Suppressor macrophage (primary cell): ENCODE data around the gene SLIT3.
A peak's percentile ranks its signal among the peaks of the same experiment; 100 is the strongest.

Experiments used
- DNase-seq, 4 experiments: peaks; one replicate each; pipeline ENCODE4 v3.0.0-alpha.2; 2020 to 2022

Gene SLIT3

GRCh38 chr5:169067751-169068173 lies 233.2 kb downstream of the SLIT3 start:
- no peak for DNase-seq

- DNase-seq = no peak
These were observed 235.5 kb downstream of the SLIT3 start for GRCh38 chr5:169065400-169065799.

GRCh38 chr5:169064093-169064492 lies 236.8 kb downstream of the SLIT3 start:
- no peak for DNase-seq

DNA sequence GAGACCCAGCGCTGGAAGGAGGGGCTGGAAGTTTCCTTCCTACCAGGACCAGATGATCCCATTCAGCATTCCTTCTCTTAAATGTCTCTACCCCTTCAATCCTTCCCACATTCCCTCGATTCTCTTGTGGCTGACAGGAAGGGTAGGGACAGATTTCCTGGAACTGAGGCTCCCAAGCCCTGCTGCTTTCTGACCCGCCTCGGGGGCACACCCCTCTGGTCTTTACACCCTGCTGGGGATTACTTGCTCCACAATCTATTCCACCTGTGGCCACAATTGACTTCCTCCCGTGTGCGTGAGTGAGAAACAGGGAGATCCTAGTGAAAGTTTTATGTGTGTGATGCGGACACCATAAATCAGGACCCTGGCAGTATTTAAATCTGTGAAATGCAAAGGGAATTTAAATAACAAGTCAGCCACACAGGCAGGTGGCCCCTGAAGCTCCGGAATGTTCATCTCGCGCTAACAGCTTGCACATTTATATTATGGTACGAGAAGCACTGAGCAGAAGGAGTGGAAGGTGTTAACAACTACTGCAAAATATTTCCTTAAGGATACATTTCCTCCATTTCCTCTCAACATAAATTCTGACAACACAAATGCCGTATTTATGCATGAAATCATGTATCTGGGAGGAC lies 237.5 kb downstream of the SLIT3 start:
- DNase-seq = no peak

DNA sequence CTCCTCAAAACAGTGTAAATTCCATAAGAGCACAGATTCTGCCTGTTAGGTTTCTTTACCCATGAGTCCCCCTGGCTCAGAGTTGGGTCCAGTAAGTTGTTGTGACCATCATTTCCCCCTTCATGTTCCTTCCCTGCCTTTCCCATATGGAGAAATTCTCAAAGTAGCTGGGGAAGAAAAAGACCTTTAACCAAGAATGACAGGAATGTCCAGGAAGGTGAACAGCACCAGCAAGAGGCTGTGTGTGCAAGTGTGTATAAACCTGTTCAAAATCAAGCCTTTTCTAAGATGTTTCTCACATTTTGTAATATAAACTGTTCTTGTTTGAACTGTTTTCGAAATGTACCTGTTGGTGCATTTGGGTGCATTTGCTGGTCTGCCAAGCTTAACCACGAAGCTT lies 238.2 kb downstream of the SLIT3 start:
- no peak for DNase-seq

- DNase-seq = no peak
These were observed 246.4 kb downstream of the SLIT3 start for GRCh38 chr5:169054506-169054905.

DNA sequence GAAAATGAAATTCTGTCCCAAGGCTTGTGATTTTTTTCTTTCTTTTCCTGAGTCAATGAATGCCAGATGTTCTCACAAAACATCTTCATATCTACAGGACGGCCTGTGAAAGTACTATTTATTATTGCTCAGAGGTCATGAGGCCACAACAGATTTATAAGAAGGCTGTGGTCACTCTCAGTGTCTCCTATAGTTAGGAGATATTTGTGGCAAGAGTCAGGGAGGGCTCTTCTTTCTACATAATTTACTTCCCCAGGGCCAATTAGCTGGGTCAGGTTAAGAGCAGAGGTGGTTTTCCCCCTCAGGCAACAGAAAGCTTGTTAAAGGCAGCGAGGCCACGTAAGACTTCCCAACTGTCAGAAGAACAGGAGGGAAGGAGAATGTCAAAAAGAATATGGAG lies 248.7 kb downstream of the SLIT3 start:
- no peak for DNase-seq

DNA sequence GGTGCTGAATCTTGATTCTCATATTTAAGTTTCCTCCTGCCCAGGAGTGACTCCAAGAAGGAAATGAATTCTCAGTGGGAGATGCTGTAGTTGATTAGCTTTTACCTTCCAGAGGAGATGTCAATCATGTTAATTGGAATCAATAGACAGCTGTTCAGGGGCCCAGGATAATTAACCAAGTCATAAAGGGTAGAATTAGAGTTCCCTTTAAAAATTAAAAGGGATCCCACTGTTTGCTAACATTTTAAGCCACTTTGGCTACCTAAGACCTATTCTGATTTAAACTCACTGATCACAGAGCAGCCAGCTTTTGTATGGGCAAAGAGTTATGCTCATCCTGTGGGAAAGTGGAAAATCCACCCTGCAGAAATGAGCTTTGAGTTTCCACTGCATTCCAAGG lies 249.6 kb downstream of the SLIT3 start:
- no peak for DNase-seq

DNA sequence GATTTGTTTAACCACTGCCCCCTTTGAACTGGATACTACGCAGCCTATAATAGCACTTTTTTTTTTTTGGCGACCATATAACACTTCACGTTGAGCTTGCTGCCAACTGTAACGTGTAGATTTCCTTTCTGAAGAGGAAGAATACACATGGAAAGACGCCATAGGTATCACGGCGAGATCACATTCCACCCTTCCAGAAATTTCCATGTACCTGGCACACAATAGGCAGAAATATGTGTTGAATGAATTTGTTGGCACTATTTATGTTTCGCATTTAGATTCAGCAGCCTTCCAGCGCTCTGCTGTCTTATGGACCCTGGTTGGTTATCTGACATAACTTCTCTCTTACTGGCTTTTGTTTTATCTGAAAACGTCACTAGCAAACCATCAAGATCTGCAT lies 250.3 kb downstream of the SLIT3 start:
- DNase-seq = no peak

- DNase-seq = no peak
These were observed 250.8 kb downstream of the SLIT3 start for GRCh38 chr5:169050146-169050571.

DNA sequence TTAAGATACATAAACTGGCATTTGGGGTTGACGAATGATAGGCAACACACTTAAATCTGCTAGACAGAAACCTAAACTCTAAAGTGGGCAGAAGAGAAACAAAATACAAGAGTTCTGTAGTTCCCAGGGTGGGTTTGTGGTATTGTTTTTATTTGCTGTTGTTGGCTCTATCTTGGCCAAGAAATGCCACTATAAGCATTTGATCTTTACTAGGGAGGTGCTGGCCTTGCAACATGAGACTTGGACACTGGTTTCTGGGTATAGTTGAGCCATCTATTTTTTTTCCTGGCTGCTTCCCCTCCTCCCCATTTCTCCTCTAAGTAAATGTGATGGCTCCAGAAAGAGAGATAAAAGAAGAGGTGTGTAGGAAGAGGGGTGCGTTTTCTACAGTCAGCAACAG lies 251.2 kb downstream of the SLIT3 start:
- DNase-seq = no peak

DNA sequence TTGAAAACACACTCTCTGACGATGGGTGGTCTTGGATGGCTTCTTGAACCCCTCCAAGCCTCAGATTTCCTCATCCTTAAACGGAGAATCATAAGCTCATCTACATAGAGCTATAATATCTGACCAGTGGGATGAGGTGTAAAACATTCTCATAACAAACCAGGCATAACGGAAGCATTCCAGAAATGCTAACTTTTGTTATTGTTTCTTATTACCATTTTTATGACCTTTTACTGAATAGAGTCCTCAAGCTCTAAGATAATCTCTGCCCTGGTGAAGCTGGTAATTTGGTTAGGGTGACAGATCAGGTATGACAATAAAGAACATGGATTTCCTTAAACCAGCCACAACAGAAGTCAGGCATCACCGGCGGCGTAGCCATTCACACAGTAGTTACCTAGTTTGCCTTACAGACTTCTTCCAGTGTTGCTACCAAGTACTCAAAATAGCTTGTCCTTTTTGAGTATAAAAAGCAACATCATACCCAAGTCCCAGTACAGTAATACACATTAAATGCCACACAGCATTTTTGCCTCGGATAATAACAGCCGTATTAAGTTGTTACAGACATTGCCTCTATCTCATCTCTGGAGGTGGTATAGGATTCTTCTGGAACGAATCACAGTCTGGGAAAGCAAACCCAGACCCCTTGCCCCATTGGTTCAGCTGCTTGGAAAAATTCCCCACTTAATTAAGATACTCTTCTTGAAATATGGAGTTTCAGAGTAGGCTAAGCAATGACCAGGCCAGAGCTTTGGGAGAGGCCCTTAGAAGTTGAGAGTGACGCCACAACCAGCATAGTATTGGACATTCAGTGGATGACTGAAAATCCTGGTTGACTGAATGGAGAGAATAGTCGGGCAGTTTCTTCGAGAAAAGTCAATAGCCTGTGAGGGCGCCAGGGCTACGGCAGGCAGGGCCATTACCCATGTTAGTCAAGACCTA lies 252.5 kb downstream of the SLIT3 start:
- DNase-seq = no peak

DNA sequence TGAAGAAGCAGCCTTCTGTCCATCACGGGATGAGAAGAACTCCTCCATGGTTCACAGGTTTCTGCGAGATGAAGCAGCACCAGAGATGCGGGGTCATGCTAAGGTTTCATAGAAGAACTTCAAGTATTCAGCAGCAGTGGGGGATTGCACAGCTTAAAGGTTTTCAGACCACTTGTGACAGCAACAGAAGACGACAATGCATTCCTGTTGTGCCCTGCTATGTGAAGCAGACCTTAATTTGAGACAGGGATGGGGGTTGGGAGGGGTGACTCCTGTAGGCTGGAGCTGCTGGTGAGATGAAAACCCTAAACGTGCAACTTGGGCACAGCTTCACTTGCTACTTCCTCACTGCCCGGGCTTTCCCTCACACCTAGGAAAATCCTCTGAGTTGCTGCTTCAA lies 256.0 kb downstream of the SLIT3 start:
- DNase-seq = no peak

DNA sequence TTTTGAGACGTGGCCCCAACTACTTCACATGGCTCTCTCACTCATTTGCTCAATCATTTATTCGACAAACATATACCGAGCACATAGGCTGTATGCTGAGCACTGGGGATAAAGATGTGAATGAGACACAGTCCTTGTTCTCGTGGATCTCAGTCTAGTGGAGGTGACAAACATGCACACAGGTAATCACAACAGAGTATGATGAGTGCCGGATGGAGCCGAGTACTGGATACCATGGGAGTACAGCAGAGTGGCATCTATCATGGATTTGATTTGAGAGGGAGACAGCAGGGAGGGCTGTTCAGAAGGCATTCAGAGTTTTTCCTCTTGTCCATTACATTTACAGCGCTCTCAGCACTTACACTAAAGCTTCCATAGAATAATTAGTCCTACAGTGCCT lies 259.8 kb downstream of the SLIT3 start:
- no peak for DNase-seq

DNA sequence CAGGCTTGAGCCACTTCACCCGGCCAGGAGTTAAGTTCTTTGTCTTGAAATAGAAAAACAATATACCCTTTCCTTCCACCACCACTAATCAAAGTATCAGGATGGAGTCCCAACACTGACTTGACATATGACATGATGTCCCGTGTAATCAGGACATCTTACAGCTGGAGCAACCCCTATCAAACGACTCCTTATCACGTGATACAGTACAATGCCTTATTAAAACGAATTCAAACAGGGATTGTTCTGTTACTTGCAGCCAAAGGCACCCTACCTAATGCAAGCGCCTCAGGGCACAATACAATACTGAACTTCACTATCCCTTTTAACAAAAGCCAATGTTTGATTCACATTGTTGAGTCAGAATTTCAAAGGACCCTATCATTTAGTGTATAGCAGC lies 261.3 kb downstream of the SLIT3 start:
- DNase-seq = no peak

GRCh38 chr5:169037466-169037865 lies 263.5 kb downstream of the SLIT3 start:
- DNase-seq = no peak

DNA sequence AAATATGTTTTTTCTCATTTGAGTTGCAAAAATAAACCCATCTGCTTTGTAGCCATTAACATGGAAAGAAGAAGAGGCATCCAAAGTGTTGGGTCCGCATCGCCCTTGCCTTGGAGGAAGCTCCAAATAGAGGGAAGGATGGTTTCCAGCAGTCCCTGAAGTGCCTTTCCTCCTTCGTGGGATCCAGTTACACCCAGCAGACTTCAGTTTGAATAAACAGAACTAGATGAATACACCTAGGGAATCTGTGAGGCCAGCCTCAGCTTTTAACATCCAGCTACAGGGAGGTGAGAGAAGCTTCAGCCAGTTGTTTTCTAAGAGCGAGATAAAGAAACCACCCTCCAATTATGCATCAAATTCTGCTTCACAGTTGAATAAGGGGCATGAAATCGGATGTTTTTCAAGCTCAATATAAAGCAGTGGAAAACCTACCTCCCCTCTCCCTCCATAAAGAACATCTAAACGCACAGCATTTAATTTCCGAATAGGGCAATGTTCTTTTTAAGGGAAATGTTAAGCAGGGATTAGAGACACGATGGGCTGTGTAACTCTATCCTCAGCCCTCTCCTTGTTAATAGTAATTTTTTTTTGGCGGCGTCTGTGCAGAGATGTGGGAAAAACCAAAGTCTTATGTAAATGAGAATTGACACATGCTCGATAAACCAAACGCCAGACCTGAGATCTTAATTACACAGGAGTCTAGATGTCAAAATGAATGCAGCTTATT lies 264.7 kb downstream of the SLIT3 start:
- DNase-seq = no peak

DNA sequence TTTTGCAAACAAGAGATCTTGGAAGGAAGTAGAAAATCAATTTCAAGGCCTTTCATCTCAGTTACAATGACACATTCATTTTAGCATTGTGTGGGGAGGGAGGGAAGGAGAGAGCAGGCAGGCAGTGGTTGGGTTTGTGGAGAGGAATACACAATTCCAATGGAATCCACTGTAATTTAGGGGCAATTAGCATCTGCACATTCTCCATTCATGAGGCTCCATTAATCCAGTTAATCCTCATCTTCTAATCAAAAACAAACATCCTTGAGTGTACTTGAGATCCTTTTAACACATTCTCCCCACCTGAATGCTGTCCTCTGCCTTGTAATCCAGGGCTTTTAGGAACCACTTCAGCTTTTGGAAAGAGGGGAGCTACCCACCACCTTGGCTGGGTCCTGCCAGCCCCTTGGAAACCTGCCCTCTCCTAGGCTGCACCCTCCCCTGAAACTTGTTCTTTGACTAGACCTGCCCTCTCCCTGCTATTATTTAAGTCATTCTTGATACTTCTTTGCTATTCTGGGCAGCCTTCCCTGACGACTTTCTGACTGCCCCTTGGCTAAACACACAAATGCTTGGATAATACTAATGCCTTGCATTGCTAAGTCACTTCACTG lies 271.2 kb downstream of the SLIT3 start:
- DNase-seq = no peak

- no peak for DNase-seq
These were observed 271.9 kb downstream of the SLIT3 start for GRCh38 chr5:169029037-169029436.

DNA sequence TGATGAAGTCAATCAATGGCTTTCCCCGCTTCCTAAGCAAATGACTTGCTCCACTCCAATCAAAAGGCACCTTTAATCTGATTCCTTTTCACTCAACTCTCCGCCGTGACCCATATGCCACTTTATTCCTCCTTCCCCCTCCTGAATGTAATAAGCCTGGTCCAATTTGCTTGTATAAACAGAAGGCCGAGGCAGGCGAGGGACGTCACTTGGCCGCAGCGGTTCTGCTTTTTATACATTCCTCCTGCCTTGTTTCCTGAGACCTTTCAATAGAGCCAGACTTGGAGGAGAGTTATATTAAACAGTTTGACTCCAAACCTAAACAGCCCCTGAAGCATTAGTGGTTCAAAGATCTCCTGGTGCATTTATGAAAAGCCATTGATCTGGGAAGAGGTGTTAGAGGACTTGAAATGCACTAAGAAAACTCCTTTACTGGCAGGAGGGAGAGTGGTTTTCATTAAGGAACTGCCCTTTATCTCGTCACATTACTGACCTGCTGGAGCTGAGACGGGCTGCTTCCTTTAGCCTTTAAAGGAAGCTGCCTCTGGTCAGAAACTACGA lies 273.4 kb downstream of the SLIT3 start:
- DNase-seq = peak; percentile 28 to 56 (median 44)

GRCh38 chr5:169025491-169025890 lies 275.4 kb downstream of the SLIT3 start:
- no peak for DNase-seq

DNA sequence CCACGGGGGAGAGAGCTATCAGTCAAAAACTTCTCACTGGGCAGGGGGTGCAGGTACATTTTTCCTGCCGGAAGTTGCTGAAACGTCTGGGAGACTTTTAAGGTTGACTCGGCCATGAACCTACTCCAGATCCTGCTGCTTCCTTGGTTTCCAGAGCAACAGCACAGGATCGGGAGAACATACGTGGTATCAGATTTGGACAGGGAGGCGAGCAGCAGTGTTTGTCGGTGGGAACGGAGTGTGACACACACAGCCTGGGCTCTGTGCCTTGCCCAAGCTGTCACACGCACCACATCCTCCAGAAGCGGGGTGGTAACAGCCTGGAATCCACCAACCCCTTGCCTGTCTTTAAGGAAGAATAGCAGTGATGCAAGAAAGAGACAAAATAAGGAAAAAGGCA lies 276.5 kb downstream of the SLIT3 start:
- DNase-seq = no peak

GRCh38 chr5:169022718-169023117 lies 278.2 kb downstream of the SLIT3 start:
- peak in 2 of 4 experiments; percentile 7 to 29 for DNase-seq
